Neural crest cell (in vitro differentiated cells): ENCODE data around the gene TCAP. TPM values are rescaled to one million over a fixed set of nuclear protein-coding genes. Genes with fewer than 3 reads are reported as not detected.

Experiments used
- DNase-seq: peaks from one replicate; pipeline ENCODE4 v3.0.0; 2021; ENCODE audit warnings: low read depth, mixed read lengths, low spot score
- H3K27ac Mint-ChIP-seq: one replicate; pipeline ENCODE4 v1.8.0; 2021; ENCODE audit warnings: mild to moderate bottlenecking, mixed read lengths; ENCODE audit not compliant: unreplicated experiment
- H3K27me3 Mint-ChIP-seq: 2 replicates; pipeline ENCODE4 v1.8.0; 2021; ENCODE audit warnings: low read depth, mild to moderate bottlenecking, mixed read lengths
- H3K36me3 Mint-ChIP-seq: 2 replicates; pipeline ENCODE4 v1.8.0; 2021; ENCODE audit warnings: low read depth, mild to moderate bottlenecking, mixed read lengths
- H3K4me1 Mint-ChIP-seq: 2 replicates; pipeline ENCODE4 v1.8.0; 2021; ENCODE audit warnings: mixed read lengths
- H3K4me3 Mint-ChIP-seq: one replicate; pipeline ENCODE4 v1.8.0; 2021; ENCODE audit warnings: mild to moderate bottlenecking, mixed read lengths
- H3K9me3 Mint-ChIP-seq: 2 replicates; pipeline ENCODE4 v1.8.0; 2021; ENCODE audit warnings: mixed read lengths
- total RNA-seq: library from RNA; stranded (reverse); gene quantifications from 2 replicates; pipeline ENCODE4 v1.2.1, GENCODE V29; 2021
- TF ChIP-seq, protein P1 (sequence below): fragments of 200-600 bp; sonication (generic); conservative IDR thresholded peaks from 2 replicates; pipeline ENCODE4 v1.5.0; 2021; ENCODE audit warnings: antibody characterized with exemption, mild to moderate bottlenecking

Gene TCAP
- total RNA-seq, 1 donor from 2014 or later: 2.8 TPM

DNA sequence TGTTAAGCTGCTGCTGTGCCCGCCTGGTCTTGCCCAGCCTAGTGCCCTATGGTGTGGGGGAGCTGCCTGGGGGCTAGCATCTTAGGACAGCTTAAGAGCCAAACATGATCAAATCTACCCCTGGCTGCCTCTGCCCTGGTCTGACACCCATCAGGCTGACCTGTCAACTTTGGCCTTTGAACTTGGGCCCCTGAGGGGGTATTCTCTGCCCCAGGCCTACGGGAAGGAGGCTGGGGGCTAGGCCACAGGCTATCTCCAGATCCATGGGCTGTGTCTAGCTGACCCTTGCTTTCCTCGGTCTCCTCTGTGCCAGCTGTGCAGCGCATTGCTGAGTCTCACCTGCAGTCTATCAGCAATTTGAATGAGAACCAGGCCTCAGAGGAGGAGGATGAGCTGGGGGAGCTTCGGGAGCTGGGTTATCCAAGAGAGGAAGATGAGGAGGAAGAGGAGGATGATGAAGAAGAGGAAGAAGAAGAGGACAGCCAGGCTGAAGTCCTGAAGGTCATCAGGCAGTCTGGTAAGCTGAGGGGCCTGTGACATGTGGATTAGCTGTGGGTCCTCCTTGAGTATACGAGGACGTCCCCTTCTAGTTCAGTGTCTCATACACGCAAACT is 31.5 kb upstream of the TCAP start:
- TF ChIP-seq, protein P1, sequence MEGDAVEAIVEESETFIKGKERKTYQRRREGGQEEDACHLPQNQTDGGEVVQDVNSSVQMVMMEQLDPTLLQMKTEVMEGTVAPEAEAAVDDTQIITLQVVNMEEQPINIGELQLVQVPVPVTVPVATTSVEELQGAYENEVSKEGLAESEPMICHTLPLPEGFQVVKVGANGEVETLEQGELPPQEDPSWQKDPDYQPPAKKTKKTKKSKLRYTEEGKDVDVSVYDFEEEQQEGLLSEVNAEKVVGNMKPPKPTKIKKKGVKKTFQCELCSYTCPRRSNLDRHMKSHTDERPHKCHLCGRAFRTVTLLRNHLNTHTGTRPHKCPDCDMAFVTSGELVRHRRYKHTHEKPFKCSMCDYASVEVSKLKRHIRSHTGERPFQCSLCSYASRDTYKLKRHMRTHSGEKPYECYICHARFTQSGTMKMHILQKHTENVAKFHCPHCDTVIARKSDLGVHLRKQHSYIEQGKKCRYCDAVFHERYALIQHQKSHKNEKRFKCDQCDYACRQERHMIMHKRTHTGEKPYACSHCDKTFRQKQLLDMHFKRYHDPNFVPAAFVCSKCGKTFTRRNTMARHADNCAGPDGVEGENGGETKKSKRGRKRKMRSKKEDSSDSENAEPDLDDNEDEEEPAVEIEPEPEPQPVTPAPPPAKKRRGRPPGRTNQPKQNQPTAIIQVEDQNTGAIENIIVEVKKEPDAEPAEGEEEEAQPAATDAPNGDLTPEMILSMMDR: no peak
- Mint-ChIP-seq H3K36me3 (no peaks in the 10 kb centered on the region), H3K27ac (no peak overlapping the region), H3K27me3 (peaks cover 52% of the 10 kb centered on the region), H3K9me3 (no peaks in the 10 kb centered on the region), H3K4me3 (no peak overlapping the region), H3K4me1 (peaks cover 28% of the 10 kb centered on the region)
- no peak for DNase-seq

DNA sequence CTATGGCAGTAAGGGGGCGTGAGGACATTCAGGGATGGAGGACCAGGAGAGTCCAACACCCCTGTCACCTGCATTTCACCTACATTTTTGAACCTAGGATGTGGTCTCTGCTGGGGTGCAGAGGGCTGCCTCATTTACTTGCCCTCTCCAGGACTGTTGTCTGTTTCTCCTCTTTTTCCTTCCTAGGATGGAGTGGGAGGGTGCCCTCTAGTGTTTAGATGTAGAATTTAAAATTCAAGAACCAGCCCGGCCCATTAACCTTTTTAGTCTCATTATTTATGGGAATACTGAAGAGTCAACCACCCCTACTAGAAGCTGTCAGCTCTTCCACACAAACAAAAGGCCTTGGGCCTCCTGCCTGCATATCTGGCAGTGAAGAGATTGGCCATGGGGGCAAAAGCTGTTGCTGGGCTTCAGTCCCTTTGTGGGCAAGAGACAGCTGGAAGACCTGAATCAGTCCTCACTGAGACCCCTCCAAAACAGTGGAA is 30.7 kb upstream of the TCAP start:
- no peak for DNase-seq
- peak overlapping the region; percentile 61 for H3K4me3 Mint-ChIP-seq
- TF ChIP-seq, protein P1: peak; percentile 77
- no peak overlapping the region for H3K27ac Mint-ChIP-seq
- H3K4me1 Mint-ChIP-seq: peaks cover 36% of the 10 kb centered on the region
- H3K27me3 Mint-ChIP-seq: peaks cover 45% of the 10 kb centered on the region
- H3K9me3 Mint-ChIP-seq: no peaks in the 10 kb centered on the region
- H3K36me3 Mint-ChIP-seq: no peaks in the 10 kb centered on the region

DNA sequence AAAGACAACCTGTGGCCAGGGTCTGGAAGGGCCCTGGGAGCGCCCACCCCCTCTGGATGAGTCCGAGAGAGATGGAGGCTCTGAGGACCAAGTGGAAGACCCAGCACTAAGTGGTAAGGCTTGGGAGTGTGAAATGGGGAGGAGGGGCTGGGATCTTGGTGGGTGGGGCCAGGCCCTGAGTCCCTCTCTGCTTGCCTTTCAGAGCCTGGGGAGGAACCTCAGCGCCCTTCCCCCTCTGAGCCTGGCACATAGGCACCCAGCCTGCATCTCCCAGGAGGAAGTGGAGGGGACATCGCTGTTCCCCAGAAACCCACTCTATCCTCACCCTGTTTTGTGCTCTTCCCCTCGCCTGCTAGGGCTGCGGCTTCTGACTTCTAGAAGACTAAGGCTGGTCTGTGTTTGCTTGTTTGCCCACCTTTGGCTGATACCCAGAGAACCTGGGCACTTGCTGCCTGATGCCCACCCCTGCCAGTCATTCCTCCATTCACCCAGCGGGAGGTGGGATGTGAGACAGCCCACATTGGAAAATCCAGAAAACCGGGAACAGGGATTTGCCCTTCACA is 29.5 kb upstream of the TCAP start:
- TF ChIP-seq, protein P1: no peak
- no peak for DNase-seq
- peak overlapping the region; percentile 94 for H3K4me3 Mint-ChIP-seq
- H3K9me3 Mint-ChIP-seq: no peaks in the 10 kb centered on the region
- H3K4me1 Mint-ChIP-seq: peaks cover 43% of the 10 kb centered on the region
- peaks cover 32% of the 10 kb centered on the region for H3K27me3 Mint-ChIP-seq
- H3K27ac Mint-ChIP-seq: no peak overlapping the region
- no peaks in the 10 kb centered on the region for H3K36me3 Mint-ChIP-seq

DNA sequence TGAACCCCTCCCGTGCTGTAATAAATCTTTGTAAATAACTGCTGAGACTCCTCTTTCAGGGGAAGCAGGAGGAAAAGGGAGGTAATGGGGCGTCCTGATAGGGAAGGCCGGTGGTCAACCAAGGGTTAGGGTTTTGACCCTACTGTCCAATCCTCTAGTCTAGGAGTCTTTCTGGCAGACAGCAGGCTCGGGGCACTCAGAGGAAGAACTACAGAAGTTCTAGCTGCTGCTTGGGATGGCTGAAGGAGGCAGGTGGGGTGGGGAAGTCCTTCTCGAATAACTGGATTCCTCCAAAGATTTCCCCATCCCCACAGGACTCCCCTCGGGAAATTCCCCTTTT is 28.6 kb upstream of the TCAP start:
- peaks cover 41% of the 10 kb centered on the region for H3K4me1 Mint-ChIP-seq

DNA sequence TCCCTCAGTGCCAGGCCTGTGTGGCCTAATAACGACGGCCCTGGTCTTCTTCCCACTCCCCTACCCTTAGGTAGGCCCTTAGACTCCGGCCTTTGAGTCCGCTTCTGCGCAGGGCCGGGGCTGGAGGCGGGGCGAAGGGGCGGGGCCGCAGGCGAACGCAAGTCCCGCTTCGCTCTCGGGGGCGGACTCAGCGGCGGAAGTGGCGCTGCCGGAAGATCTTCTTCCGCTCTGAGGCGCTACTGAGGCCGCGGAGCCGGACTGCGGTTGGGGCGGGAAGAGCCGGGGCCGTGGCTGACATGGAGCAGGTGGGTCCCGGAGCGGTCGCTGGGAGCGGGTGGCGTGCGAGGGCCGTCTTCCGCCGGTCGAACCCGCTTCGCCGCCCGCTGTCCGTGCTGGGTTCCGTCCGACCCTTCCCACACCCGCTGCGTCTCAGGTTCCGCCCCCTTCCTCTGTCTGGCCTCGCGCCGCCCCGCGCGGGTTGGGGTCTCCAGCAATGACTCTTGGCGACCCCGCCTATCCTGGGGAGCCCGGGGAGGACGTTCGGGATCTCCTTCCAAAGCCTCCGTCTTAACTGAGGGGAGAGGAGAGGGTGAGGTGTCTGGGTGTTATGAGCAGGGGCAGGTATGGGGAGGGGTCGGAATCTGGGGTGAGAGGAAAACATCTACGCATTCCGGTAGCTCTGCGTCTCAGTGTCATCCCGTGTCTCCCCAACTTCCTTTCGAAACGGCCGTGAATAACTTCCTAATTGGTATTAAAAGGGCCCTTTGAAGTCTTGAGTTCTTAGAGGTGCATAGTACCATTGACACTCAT is 28.0 kb upstream of the TCAP start, which contains the start of gene STARD3:
Gene STARD3 (plus strand): TSS at position 218 of the 810 bp plus-strand sequence. CDS start 16,388 bp downstream, outside the sequence.
- Mint-ChIP-seq H3K9me3 (no peaks in the 10 kb centered on the region), H3K27ac (peak within 1 kb of the TSS; percentile 90), H3K36me3 (no peaks in the 10 kb centered on the region), H3K4me3 (peak within 1 kb of the TSS; percentile 94), H3K4me1 (peaks cover 45% of the 10 kb centered on the region), H3K27me3 (peaks cover 18% of the 10 kb centered on the region)
- DNase-seq: peak; percentile 87
- TF ChIP-seq, protein P1: no peak

More for the DNA sequence above, 28.6 kb upstream of the TCAP start:
- H3K9me3 Mint-ChIP-seq: no peaks in the 10 kb centered on the region
- H3K27me3 Mint-ChIP-seq: peaks cover 23% of the 10 kb centered on the region
- peak overlapping the region; percentile 94 for H3K4me3 Mint-ChIP-seq
- peak overlapping the region; percentile 11 for H3K27ac Mint-ChIP-seq
- TF ChIP-seq, protein P1: no peak
- H3K36me3 Mint-ChIP-seq: no peaks in the 10 kb centered on the region
- no peak for DNase-seq
